Stimulated activated CD8-positive, alpha-beta memory T cell treated with anti-CD3 and anti-CD28 coated beads, Interleukin-12 subunit alpha, Interleukin-12 subunit beta, amount 100 ng/mL, for 1 hour (primary cell): ENCODE data around the gene TNFRSF19.

ENCODE experiments used
- DNase-seq: peaks from one replicate; pipeline ENCODE4 v3.0.0-alpha.2; 2020; ENCODE audit warnings: low read depth

The TNFRSF19 gene

DNA sequence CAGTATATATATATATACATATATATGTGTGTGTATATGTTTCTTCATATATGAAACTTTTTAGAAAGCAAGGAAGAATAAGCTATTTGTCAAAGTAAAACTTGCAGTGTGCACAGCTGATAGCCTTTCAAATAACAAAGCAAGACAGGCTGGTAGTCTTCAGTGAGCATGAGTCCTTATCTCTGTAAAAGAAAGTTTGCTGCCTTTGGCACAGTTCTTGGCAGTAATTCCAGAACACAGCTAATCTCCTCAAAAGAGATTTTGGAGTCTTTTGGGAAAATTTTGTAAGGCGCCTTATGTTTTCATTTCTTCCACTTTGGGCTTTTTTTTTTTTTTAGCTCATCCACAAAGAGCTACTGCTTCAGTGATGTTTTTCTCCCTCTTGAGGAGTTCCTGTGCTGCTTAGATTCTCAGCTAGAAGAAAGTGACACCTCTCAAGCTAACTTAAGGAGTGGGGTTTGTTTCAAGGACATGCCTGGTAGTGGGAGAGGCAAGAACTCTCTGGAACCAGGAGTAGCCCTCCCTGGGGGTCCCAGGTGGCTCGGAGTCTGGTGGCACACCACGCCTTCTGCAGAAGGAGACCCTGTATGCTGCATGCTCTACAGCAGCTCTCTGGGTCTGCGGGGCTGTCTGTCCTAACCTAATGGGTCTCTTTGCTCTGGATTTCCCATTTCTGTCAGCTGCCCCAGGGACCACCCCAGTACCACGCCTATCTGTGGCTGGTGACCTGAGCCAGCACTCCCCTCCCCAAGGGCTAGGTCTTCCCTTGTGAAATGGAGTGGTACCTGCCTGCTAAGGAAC, 58.8 kb downstream of the TNFRSF19 start:
- DNase-seq = no peak

DNA sequence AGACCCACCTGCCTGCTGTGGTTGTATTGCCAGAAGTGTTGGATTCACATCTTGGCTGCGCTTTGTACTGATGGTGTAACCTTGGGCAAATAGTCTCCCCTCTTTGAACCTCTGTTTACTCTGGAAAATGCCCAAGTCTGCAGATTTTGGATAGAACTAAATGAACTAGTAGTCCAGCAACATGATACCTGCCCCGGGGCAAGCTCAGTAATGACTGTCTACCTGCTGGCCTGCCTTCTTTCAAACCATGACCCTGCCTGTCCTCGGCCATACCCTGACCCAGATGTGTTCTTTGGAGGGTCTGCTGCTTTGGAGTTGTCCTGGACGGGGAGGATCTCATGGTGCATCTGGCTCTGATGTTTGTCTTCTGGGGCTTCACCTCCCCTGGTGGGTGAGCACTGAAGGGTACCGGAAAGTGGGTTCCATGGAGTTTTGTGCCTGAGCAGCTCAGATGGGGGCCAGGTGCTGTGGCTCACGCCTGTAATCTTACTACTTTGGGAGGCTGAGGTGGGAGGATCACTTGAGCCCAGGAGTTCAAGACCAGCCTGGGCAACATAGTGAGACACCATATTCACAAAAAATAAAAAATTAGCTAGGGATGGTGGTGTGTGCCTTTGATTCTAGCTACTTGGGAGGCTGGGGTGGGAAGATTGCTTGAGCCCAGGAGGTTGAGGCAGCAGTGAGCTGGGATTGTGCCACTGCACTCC, 59.5 kb downstream of the TNFRSF19 start:
- DNase-seq = no peak

DNA sequence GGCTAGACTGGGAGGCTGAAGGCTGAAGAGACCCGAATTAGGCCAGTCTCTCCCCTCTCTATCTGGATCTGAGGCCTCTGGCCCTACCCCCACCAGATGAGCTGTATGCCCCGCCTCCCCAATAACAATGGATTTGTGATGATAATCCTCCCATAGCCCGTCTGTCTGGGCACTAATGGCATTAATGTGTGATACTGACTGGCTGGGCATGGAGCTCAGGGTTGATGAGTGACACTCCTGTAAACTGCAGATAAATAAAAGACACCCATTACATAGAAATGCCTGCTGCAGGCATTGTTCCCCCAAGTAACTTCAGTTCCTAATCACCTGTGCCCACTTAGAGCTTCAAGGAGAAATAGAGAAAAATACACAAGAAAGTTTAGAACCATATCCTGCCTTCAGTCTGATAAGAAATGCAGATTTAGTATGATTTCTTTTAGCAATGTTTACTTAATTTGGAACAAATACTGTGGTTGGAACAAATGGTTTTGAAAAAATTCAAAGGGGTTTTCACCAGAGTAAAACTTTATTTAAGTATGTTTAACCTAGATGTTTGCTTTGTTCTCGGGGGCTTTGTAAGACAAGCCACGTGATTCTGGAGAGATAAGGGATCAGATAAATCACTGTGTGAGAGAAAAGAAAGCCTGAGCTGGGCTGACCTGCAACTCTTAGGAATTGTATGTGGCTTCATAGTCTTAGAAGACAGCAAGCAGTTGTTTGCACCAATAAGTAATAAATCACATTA, 60.3 kb downstream of the TNFRSF19 start:
- no peak for DNase-seq

DNA sequence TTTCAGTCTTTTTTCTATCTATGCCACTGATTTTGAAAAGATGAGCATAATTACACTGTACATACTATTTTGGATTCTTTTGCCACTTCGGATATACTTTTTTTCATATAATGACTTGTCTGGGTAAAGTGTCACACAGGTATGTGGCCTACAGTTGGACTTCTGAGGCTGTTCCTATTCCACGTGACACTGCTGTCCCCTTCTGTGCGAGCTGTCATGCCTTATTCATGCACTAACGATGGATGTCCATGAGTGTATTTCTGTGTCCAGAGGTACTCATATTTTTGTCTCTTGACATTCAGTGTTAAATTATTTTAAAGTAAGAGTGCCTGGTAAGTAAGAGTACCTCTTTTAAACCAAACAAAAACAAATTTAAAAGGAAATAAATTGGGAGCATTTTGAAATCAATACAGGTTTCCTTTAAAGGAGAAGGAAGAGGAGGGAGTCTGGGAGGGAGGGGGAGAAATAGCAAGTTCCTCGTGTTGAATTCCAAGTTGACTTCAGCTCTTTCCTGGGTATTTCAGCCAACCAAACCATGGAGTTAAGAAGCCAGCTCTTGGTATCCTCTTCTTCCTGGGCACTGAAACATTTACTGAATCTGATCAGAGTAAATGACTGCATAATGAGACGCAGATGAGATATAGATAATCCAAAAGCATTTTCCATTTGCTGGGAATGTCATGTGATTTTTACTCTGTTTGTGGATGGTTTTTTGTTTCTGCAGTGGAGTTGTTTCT, 61.3 kb downstream of the TNFRSF19 start:
- no peak for DNase-seq

DNA sequence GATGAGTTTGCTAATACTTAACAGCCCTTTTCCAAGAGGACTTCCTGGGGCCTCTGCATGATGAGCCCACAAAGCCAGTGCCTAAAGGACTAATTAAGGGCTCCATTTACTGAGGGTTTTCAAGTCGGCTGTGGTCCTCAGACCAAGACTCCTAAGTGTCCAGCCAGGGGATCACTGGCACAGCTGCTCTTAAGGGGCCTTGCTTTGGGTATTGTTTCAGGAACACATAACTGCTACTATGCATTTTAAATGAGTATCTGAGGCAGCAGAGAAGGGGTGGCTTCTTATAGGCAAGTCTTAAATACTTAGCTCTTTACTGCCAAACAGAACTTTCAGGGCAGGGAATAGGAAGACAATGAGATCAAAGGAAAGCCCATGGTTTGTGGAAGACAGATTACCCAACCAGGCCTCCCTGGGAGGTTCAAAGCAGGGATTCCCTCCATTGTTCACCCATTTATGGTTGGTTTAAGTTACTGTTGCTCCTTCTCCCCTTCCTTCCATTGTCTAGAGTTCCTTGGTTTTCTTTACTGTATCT, 61.9 kb downstream of the TNFRSF19 start:
- DNase-seq = no peak

DNA sequence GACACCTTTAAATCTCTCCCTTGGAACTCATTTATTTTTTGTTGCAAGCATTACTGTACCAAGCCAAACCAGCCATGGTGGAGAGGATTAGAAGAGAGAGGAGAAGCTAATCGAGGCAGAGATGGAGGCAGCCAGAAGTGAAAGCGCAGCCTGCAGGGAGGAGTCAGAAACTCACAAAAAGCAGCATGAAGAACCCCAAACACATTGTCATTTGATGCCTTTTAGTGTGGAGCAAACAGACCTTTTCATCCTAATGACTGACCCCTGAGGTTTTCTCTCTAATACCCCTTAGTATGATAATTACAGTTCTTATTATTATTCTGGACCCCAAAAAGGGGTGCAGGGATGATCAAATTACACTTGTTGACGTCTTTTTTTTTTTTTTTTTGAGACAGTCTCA, 62.5 kb downstream of the TNFRSF19 start:
- DNase-seq = no peak

DNA sequence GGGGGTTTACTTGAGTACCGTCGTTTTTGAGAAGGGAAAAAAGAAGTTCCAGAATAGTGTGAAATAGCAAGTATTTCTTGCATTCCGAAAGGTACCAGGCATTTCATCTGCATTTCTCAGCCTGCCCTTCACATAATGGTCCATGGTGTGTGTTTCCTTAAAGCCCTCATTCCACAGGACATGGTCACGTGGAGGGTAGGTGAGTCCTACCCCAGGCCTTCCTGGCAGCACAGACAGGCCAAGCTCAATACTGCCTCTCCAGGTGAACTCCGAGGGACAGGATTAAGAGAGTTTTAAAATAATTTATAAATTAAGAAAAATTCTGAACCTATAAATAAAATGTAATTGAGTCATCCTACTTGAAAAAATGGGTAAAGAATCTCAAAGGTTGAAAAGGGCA, 64.7 kb downstream of the TNFRSF19 start:
- DNase-seq = no peak

DNA sequence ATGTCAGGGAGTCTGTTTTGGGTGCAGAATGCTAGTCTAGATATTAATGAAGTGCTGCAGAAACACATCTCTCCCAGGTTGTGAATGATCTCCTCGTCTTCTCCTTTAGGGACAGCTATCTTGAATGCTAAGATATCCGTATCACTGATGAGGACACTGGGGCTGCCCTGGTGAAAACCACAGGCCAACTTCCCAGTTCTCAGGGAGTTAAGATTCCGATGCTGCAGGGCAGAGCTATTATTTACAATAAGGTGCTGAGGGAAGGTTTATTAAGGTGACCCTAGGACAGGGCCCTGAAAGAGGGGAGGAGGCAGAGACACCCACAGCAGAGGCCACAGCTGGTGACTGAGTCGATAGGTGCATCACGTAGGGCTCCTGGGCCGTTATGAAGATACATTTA, 66.1 kb downstream of the TNFRSF19 start:
- no peak for DNase-seq

DNA sequence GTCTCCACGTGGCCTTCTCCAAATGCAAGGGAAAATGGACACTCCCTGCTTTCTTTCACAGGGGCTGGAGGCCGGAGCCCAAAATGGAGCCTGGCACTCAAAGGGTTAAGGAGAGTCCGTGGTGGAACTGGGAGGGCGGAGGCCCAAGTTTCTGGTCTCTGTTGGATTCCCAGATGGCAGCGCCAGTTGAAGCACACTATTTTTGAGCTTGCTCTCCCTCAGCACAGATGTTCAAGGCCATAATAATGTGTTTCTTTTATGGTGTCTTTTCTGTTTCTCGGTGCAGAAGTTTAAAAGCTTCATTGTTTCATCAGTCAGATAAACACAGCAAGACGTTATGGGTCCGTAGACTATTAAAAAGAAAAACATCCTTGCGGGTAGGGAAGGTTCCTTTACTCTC, 67.6 kb downstream of the TNFRSF19 start:
- no peak for DNase-seq

DNA sequence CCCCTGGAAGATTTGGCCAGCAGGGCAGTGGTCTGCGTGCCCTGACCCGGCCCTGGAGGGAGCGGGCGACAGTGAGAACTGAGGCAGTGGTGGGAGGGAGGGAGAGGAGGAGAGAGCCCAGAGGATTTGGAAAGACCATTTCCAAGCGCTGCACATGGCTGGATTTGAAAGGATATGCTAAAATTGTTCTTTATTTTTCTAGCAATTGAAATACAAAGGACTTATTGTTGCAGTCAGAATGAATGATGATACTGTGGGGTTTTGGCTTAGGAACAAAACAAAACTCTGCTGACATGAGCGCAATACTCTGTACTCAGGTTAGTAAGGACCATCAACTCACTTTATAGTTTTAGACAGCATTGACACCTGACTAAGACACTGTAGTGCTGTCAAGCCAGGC, 69.5 kb downstream of the TNFRSF19 start:
- DNase-seq = no peak

DNA sequence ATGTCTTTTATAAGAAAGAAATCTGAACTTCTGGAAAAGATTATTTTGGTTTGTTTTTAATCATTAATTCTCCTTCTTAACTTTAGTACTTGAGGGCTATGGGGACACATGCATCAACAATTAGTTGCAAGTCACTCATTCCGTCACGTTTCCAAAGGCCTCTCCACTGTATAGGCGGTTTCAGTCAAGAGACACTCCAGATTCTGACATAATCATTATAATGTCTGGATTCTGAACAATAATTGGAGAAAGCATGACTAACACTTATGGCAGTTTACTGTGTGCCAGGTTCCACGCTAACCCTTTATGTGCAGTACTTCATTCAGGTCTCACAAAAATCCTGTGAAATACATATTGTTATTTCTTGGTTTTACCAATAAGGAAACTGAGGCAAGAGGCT, 71.9 kb downstream of the TNFRSF19 start:
- no peak for DNase-seq

DNA sequence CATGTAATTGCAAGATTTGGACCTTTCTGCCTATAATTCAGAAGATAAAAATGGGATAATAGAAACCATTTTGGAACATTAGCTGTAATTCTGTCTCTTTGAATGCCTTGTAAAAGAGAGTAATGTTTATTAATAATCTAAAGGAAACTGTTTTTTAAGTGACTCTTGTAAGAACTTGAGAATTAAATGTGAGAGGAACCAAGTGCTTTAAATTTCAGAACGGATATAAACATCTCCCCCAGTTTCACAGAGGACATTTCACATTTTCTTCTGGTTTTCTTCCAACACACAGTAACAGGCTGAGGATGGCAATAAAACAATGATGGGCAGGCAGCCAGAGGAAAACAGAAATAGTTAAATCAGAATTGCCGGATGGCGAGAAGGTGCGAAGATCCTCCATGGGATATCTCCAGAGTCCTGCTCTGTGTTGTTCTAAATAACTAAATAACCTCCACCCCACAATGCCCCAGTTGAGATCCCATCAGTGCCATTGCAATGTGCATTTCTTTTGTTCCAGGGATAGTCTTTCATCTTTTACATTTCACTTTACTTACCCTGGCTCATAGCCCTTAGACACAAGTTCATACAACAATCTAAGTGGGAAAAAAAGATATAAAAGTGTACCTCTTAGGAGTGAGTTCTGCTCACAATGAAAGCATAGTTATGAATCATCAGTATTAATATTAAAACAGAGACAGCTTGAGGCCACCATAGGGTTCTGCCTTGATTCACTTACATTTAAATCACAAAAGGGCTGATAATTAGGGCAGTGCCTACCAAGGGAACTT, 73.3 kb downstream of the TNFRSF19 start:
- no peak for DNase-seq

DNA sequence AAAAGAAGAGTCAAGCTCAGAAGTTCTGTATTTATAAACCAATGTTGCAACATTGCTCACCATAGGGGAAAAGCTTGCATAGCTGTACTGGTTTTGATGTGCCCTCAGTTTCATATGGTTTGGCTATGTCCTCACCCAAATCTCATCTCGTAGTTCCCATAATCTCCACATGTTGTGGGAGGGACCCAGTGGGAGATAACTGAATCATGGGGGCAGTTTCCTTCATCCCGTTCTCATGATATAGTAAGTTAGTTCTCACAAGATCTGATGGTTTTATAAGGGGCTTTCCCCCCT, 73.9 kb downstream of the TNFRSF19 start:
- DNase-seq = no peak

DNA sequence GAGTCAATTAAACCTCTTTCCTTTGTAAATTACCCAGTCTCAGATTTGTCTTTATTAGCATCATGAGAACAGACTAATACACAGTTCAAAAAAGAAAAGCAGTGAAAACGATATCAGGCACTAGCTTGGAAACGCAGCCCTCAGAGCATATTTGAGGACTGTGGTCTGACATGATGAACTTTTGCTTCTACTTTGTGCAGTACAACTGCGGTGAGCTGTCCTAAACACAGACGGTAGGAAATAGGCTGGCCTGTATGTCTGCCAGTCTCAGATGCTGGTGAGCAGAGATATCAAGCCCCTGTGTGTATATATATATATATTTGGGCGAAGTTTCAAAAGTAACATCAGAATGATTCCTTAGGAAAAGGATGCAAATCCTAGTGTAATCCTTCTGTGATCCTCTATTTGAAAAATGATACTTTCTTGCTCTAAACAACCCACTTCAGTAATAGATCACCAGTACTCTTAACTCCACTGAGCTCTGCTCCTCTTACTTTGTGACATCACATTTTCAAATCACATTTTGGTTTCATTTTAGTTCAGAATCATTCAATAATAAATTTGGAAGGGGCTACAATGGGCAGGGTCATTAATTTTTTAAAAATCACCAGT, 74.4 kb downstream of the TNFRSF19 start:
- DNase-seq = no peak

DNA sequence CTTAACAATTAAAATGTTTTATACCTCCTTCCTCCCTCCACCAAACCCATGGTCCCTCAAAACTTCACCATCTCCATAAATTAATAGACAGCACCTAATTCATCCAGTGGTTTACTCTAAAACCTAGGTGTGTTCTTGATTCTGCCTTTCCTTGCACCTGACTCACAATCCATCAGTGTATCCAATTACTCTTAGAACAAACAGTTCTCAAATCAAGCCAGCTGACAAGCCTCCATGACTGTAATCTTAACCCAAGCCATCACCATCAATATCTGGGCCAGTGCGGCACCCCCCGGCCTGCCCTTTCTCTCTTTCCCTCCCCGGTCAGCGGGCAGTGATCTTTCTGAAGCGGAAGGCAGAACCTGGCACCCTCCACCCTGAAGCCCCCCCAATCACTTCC, 75.6 kb downstream of the TNFRSF19 start:
- no peak for DNase-seq

DNA sequence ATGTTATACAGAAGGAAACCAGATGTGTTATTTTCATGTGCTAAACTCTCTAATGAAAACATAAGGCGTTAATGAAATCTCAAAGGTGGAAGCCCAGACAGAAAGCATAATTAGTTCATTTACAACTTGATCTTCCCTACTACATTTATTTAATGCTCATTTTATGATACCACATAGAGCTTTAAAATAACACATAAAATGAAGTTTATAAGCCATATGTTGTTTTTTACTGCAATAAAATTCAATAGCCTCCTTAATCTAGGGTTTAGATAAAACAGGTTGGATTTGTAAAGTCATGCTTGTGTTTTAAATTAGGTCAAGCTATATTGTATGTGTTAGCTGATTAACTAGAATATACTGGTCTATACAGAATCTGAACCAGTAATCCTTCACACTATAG, 81.2 kb downstream of the TNFRSF19 start:
- no peak for DNase-seq

DNA sequence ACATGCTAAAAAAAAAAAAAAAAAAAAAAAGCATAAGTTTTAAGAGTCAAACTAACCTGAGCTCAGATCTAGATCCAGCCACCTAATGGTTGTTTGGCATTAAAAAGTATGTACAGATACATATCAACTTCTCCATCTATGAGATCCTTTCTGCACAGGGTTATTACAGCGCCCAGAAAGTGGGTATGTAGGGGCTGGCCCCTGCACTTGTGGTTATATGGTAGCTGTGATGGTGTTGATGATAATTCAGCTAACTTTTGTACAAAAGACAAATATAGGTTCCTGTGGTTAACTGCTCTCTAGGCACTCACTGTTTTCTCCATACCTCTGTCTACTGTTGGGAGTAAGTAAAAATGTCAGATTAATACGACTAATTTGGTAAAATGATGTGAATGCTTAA, 81.7 kb downstream of the TNFRSF19 start:
- no peak for DNase-seq

DNA sequence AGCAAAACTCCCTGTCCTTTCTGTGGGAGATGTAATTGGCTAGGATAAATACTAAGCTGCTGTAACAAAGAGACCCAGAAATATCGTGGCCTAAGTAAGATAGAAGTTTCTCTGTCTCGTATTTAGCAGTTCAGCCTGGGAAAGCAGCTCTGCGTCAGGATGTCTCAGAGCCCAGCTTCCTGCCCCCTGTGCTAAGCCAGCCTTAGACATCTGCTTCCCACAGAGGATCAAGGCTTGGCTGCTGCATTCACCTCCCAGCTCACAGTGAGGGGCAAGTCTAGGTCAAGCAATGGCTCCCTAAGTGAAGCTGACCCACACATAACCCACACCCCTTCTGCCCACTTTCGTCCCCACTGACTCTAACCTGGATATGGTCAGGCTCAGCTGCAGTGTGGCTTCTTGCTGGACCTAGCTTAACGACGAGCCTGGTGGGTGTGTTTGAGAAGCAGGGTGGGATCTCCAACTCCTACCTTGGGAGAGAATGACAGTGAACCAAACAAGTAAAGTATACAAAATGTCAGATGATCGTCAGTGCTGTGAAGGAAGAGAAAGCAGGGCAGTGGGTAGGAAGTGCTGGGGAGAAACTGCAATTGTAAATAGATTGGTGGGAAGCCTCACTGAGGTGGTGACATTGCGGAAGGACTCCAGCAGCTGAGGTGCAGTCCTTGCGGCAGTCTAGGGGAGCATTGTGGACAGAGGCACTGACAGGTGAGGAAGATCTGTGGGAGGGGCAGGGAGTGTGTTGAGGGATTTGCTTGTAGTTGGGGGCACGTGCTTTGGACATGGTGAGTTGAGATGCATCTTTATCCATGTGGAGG, 82.9 kb downstream of the TNFRSF19 start:
- no peak for DNase-seq

DNA sequence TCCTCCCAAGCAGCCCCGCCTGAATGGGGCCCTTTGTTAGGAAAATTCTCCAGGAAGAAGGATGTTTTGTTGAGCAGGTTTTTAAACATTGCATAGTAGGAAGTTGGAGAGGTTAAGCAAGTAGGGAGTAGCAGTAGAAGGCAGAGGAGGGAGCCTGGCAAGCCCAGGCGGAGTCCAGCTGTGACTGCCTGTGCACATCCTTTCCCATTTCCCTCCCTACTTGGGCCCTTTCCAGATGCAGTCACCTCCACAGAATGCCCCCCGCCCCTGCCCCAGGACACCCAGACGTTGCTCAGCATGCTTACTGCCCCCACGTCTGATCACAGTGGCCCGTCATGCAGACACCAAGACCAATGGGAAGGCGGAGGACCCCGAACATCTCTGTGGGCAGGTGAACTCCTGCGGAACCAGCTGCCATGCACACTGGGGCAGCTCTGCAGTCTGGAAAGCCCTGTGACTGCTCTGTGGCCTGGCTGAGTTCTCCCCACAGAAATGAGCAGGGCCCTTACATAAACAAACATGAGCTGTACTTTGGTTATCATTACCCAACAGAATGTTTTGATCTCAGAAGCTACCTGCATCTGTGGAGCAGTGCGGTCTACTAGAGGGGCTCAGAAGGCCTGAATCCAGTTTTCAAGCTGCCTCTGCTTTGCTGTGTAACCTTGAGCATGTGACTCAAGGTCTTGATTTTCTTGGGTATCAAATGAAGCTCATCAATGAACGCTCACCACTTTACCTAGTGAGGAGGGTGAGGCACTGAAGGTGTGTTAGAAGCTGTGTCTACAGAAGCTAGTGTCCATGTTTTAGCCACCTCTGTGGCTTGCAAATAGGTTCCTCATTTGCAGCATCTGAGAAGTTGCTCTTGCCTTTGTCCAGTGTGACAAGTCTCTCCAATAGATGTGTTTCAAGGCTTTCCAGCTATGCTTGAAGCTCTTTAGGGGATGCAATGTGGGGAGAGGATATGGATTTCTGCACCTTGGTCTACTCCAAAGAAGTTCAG, 84.2 kb downstream of the TNFRSF19 start:
- DNase-seq = no peak
